ENCODE data around the gene PDE9A. TPM values are rescaled to one million over a fixed set of nuclear protein-coding genes. Genes with fewer than 3 reads are reported as not detected.

The PDE9A gene
- total RNA-seq, 2 experiments from 2014 or later, result 7.5 to 8.6 TPM

DNA sequence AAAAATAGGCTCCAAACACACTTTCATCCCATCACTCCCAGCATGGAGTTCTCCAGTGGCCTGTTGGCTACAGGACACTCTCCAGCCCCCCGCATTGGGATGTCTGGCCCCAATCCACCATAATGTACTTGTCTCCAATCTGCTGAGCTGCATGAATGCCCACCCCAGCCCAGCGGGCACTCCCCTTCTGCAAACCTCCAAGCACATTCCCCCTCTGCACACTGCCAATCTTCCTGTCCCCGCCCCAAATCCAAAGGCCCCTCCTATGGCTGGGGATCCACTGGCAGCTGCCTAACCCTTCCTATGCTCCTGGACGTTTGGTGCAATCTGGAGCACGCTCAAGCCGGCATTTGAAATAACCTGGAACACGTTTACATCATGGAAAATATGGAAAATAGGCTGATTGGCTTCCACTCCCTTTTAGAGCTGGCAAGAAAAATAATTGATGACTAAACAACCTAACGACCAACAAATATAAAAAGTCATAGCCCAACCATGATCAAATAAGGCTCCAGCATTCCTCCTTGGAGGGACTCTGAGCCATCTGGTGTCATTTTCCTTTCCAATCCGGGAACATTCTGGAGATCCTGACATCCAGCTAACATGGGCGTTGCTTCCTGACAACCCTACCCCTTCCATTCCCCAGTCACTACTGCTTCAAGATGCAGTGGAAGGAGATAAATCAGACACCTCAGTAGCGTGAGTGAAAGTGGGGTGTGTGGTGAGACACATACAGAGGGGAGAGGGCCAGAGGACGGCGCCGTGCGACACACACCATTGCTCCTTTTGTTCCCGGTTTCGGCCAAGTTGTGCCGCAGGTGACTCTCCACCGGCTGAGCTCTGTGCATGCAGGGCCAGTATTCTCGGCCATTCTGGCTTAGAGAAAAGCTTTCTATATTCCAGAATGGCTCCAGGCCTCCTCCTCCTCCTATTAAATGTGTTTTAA is 41.6 kb downstream of the PDE9A start:
- H3K36me3 Mint-ChIP-seq, result no peaks in the 10 kb centered on the region
- H3K4me1 Mint-ChIP-seq (ENCODE audit: low read depth), result no peaks in the 10 kb centered on the region
- ChIA-PET POLR2A (no interaction called here), CTCF (interaction anchor here (0.6 kb wide), 1 partner anchor 1148 kb away, joined by 3 read pairs; no protein-coding TSS in a partner anchor)
- intact Hi-C loops (cut with micrococcal nuclease), result no loop called here
- DNase-seq, result no peak
- H3K9me3 Mint-ChIP-seq, result no peaks in the 10 kb centered on the region
- no peak overlapping the region for H3K27ac Mint-ChIP-seq
- no peak overlapping the region for H3K4me3 Mint-ChIP-seq
- H3K27me3 Mint-ChIP-seq, result no peaks in the 10 kb centered on the region

DNA sequence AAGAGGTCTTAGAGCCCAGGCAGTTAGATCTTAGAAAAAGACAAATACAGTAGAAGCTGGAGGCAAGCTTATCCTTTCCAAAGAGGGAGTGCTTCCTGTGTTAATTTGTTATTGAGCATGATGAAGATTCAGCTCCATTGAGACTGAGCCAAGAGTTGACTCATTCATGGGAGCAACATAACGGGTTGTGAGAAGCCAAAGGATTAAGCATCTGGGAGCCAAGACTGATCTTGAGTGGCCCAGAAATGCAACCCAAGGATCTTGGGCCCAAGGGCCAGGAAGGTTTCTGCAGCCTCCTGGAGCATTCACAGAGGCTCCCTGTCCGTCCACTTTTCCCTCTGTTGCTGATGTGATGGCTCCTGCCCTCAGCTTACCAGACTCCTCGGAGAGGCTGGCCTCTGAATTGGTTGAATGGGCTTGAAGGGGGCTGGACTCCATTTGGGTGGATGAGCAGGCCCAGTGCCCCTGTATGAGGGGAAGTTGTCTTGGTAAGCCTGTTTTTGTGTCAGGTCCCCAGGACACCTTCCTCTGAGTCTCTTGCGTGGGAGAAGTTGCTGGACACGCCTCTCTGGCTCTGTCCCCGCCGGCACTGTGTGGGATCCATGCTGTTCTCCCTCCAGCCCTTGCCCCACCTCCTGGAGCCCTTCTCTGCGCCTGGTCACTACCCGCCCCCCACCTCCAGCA is 42.4 kb downstream of the PDE9A start:
- intact Hi-C loops (cut with micrococcal nuclease), result no loop called here
- no peak for DNase-seq
- POLR2A ChIA-PET, result no interaction called here
- Mint-ChIP-seq H3K36me3 (no peaks in the 10 kb centered on the region), H3K27me3 (no peaks in the 10 kb centered on the region), H3K4me1 (ENCODE audit: low read depth) (no peaks in the 10 kb centered on the region), H3K9me3 (no peaks in the 10 kb centered on the region), H3K27ac (no peak overlapping the region), H3K4me3 (no peak overlapping the region)
- CTCF ChIA-PET, result no interaction called here

DNA sequence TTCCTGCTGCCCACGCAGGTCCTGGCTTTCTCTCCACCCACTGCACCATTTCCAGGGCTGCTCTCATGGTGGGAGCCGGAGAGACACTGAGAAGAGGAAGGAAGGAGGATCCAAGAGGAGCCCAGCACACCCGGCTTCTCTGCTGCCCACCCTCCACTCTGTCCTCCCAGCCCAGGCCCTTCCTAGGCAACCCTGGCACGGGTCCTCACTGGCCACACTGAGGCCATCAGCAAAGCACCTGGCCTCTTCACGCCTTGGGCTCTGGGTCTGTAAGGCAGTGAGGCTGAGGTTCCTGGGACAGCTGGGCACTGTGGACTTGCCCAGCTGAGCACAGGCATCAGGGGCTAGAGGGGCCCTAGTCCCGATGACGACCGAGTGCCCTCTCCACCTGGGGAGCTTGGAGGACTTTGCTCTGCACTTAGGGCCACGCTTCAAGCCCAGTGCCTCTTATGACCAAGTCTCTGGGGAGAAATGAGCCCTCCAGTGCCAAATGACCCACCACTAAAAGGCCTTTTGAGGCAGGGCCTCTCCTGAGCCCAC is 43.1 kb downstream of the PDE9A start:
- H3K27me3 Mint-ChIP-seq, result no peaks in the 10 kb centered on the region
- no peaks in the 10 kb centered on the region for H3K36me3 Mint-ChIP-seq
- no peak overlapping the region for H3K4me3 Mint-ChIP-seq
- CTCF ChIA-PET, result no interaction called here
- no peak for DNase-seq
- intact Hi-C loops (cut with micrococcal nuclease), result no loop called here
- POLR2A ChIA-PET, result no interaction called here
- no peaks in the 10 kb centered on the region for H3K4me1 Mint-ChIP-seq (ENCODE audit: low read depth)
- no peaks in the 10 kb centered on the region for H3K9me3 Mint-ChIP-seq
- H3K27ac Mint-ChIP-seq, result no peak overlapping the region

DNA sequence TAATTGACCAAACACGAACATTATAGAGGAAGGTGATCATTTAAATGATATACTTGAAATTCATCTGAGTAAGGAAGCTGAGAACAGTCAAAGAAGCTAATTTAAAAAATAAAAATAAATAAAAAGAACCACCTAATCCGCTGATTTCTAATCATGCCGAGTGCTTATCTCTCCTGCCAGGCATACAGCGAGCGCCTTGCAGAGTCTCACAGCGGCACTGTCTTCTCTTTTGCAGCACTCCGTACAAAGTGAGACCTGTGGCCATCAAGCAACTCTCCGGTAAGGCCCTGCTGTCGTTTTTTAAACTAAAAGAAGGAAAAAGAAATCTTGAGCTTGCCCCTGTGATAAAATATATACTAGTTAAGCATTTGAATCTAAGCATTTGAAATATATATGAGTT is 45.3 kb downstream of the PDE9A start:
- CTCF ChIA-PET, result no interaction called here
- intact Hi-C loops (cut with micrococcal nuclease), result no loop called here
- H3K27ac Mint-ChIP-seq, result no peak overlapping the region
- no peak overlapping the region for H3K4me3 Mint-ChIP-seq
- no peaks in the 10 kb centered on the region for H3K36me3 Mint-ChIP-seq
- POLR2A ChIA-PET, result no interaction called here
- H3K4me1 Mint-ChIP-seq (ENCODE audit: low read depth), result no peaks in the 10 kb centered on the region
- H3K9me3 Mint-ChIP-seq, result no peaks in the 10 kb centered on the region
- no peak for DNase-seq
- no peaks in the 10 kb centered on the region for H3K27me3 Mint-ChIP-seq

DNA sequence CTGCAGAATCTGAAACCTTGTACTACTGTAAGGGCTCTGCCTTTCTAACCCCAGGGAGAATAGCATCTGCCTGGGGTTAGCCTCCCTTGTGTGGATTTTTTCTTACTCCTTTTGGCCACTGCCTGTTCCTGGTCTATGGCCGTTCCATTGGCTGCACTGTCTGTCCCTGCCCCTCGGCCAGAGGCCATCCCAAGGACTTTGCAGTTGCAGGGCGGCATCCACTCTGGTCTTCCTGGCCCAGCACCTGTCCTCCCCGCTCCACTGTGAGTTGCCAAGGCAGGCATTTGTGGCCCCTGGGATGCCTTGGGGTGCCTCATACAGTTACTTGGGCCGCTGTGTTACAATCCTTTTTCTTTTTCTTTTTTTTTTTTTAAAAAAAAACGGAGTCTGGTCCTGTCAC is 45.8 kb downstream of the PDE9A start:
- ChIA-PET CTCF (no interaction called here), POLR2A (no interaction called here)
- no peak overlapping the region for H3K27ac Mint-ChIP-seq

DNA sequence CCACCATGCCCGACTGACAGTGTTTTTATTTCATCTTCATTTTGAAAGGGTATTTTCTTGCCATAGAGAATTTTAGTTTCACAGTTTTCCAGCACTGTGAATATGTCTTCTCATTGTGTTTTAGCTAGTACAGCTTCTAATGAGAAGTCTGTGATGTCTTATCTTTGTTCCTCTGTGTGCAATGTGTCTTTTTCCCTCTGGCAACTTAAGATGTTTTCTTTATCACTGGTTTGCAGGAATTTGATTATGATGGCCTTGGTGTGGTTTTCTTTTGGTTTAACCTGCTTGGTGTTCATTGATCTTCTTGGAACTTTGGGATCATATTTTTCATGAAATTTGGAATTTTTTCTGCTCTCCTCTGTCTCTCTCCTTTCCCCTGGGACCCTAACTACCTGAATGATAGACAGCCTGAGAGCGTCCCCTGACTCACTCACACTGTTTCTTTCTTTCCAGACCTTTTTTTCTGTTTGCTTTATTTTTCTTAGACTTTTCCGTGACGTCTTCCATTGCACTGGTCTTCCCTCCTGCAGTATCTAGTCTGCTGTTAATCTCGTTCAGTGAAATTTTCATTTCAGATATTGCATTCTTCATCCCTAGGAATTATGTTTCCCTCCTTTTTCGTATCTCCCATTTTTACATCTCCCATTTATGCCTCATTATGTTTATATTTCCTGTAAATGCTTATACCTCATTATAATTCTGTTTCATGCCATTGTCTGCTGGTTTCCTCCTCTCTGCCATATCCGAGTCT is 48.5 kb downstream of the PDE9A start:
- no peak overlapping the region for H3K27ac Mint-ChIP-seq
- H3K4me1 Mint-ChIP-seq (ENCODE audit: low read depth), result no peaks in the 10 kb centered on the region
- no peaks in the 10 kb centered on the region for H3K27me3 Mint-ChIP-seq
- H3K9me3 Mint-ChIP-seq, result no peaks in the 10 kb centered on the region
- POLR2A ChIA-PET, result no interaction called here
- CTCF ChIA-PET, result interaction anchor here (1.4 kb wide), 1 partner anchor 116 kb away, joined by 4 read pairs; no protein-coding TSS in a partner anchor
- intact Hi-C loops (cut with micrococcal nuclease), result no loop called here
- H3K36me3 Mint-ChIP-seq, result no peaks in the 10 kb centered on the region
- H3K4me3 Mint-ChIP-seq, result no peak overlapping the region
- no peak for DNase-seq

More for the DNA sequence above, 45.8 kb downstream of the PDE9A start:
- DNase-seq, result no peak
- Mint-ChIP-seq H3K4me1 (ENCODE audit: low read depth) (no peaks in the 10 kb centered on the region), H3K9me3 (no peaks in the 10 kb centered on the region), H3K36me3 (no peaks in the 10 kb centered on the region), H3K27me3 (no peaks in the 10 kb centered on the region), H3K4me3 (no peak overlapping the region)
- intact Hi-C loops (cut with micrococcal nuclease), result no loop called here

DNA sequence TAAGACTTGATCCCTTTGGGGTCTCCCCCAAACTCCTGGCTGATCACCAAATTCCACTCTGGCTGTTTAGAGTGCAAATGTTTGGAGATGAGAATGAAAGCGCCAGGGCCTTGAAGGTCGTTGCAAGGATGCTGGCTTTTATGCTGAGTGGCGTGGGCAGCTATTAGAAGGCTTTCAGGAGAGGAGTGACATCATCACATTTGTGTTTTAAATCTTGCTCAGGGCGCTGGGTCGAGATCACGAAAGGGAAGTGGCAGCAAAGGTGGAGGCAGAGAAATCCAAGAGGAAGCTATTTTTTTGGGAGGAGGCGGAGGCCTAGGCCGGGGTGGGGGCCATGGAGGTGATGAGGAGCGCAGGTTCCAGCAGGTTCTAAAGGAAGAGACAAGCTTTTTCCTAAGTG is 49.3 kb downstream of the PDE9A start:
- ChIA-PET CTCF (interaction anchor here (1.4 kb wide), 1 partner anchor 115 kb away, joined by 4 read pairs; no protein-coding TSS in a partner anchor), POLR2A (no interaction called here)
- intact Hi-C loops (cut with micrococcal nuclease), result no loop called here
- no peak overlapping the region for H3K4me3 Mint-ChIP-seq
- DNase-seq, result no peak
- no peak overlapping the region for H3K27ac Mint-ChIP-seq
- H3K9me3 Mint-ChIP-seq, result no peaks in the 10 kb centered on the region
- no peaks in the 10 kb centered on the region for H3K27me3 Mint-ChIP-seq
- H3K4me1 Mint-ChIP-seq (ENCODE audit: low read depth), result no peaks in the 10 kb centered on the region
- no peaks in the 10 kb centered on the region for H3K36me3 Mint-ChIP-seq

DNA sequence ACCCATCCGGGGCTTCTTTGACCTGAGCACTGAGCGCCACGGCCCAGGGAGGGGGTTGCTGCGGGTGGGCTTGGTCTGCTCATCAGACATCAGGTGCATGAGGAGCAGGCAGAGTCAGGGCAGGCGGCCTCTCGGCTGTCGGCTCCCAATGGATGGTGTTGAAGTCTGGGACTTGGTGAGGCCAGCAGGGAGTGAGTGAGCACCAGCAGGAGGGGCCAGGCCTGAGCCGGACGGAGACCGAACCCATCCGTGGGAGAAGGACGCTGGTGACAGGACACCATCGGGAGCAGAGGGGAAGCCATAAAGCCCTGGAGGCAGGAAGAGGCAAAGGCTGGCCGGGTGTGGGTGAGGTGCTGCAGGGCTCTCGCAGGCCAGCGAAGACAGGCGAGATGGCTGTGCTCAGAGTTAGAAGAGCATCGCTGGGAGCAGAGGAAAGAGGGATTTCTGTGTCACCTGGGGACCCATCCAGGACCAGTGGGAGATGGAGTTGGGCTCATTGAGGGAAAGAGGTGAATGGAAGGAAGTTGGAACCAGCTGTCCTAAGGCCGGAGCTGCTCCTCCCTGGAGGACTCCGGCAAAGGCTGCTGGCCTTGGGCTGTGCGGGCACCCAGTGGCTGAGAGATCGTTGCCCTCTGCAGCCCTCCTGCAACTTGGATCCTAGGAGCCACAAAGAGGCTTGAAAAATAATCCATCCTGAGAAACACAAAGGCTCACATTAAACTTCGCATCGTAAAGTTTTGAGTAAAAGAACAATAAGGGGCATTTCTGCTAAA is 49.9 kb downstream of the PDE9A start:
- Mint-ChIP-seq H3K36me3 (no peaks in the 10 kb centered on the region), H3K27ac (no peak overlapping the region), H3K27me3 (no peaks in the 10 kb centered on the region), H3K4me1 (ENCODE audit: low read depth) (no peaks in the 10 kb centered on the region), H3K9me3 (no peaks in the 10 kb centered on the region), H3K4me3 (no peak overlapping the region)
- no peak for DNase-seq
- ChIA-PET CTCF (no interaction called here), POLR2A (no interaction called here)
- intact Hi-C loops (cut with micrococcal nuclease), result no loop called here

DNA sequence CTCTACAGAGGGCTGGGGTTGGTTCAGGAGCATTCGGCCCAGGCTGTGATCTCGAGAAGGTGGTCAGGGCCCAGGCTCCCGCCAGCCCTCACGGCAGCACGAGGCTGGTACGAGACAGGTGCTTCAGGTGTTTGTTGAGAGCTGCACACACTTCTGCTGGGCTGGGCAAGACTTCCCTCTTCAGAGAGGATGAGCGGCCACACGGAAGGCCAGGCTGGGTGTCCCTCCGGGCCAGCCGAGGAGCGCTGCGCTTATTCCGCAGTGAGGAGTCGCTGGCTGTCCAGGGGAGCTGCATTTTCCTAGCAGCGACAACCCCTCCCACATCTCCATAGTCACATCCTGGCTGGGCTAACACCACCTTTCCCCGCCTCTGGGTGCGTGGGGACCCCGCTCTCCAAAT is 50.5 kb downstream of the PDE9A start:
- H3K9me3 Mint-ChIP-seq, result no peaks in the 10 kb centered on the region
- CTCF ChIA-PET, result no interaction called here
- H3K27ac Mint-ChIP-seq, result no peak overlapping the region
- intact Hi-C loops (cut with micrococcal nuclease), result no loop called here
- H3K4me3 Mint-ChIP-seq, result no peak overlapping the region
- no peaks in the 10 kb centered on the region for H3K27me3 Mint-ChIP-seq
- POLR2A ChIA-PET, result no interaction called here
- no peaks in the 10 kb centered on the region for H3K36me3 Mint-ChIP-seq
- no peaks in the 10 kb centered on the region for H3K4me1 Mint-ChIP-seq (ENCODE audit: low read depth)
- DNase-seq, result no peak

DNA sequence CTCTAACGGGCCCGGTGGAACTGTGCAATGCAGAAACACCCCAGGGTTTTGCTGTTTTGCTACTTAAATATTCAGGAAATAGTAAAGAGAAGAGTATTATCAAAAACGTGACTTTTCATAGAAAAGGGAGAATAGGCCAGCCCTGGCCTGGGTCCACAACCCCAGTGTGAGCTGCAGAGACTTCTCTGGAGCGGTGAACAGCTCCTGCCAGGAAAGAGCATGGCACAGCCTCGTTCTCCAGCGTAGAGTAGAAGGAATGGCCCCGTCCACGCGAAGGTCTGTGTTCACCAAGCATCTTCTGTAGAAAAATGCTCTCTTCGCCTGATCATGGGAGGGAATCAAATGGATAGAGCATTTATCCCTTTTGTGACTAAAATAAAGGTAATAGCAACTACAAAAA is 51.4 kb downstream of the PDE9A start:
- Mint-ChIP-seq H3K36me3 (no peaks in the 10 kb centered on the region), H3K9me3 (no peaks in the 10 kb centered on the region), H3K4me1 (ENCODE audit: low read depth) (no peaks in the 10 kb centered on the region), H3K27me3 (no peaks in the 10 kb centered on the region), H3K4me3 (no peak overlapping the region), H3K27ac (no peak overlapping the region)
- no peak for DNase-seq
- ChIA-PET POLR2A (no interaction called here), CTCF (interaction anchor here (0.6 kb wide), 1 partner anchor 17 kb away, joined by 3 read pairs; no protein-coding TSS in a partner anchor)
- intact Hi-C loops (cut with micrococcal nuclease), result no loop called here

DNA sequence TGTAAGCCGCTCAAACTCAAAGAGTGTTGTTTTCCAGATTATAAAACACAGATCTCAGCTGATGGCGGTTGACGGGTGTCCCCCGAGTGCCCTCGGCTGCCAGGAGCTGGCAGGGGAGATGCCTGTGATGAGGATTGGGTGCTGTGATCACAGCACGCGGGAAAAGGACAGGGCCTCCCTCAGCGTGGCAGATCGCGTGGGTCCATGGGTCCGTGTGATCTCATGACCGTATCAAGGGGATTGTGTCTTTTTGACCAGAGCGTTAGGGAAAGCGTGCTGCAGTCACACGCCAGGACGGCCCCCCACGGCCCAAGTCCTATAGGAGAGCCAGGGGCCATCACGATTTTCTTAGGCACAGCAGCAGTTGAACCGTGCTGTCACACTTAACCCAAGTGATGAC is 51.9 kb downstream of the PDE9A start:
- H3K36me3 Mint-ChIP-seq, result no peaks in the 10 kb centered on the region
- no peak for DNase-seq
- no peak overlapping the region for H3K4me3 Mint-ChIP-seq
- ChIA-PET CTCF (interaction anchor here (0.6 kb wide), 1 partner anchor 18 kb away, joined by 3 read pairs; no protein-coding TSS in a partner anchor), POLR2A (no interaction called here)
- H3K9me3 Mint-ChIP-seq, result no peaks in the 10 kb centered on the region
- no peaks in the 10 kb centered on the region for H3K4me1 Mint-ChIP-seq (ENCODE audit: low read depth)
- no peak overlapping the region for H3K27ac Mint-ChIP-seq
- no peaks in the 10 kb centered on the region for H3K27me3 Mint-ChIP-seq
- intact Hi-C loops (cut with micrococcal nuclease), result no loop called here

Data from activated CD4-positive, alpha-beta memory T cell treated with anti-CD3 and anti-CD28 coated beads for 36 hours (primary cell).